Upper lobe of left lung (tissue), 6 donors: Measurements from ENCODE around the gene MTFR1L. TPM values are rescaled to one million over a fixed set of nuclear protein-coding genes. Genes with fewer than 3 reads are reported as not detected.
A peak's percentile ranks its signal among the peaks of the same experiment; 100 is the strongest.

Experiments used
- ATAC-seq, 2 donors: fragments of 200-7000 bp; cut with Tn5 transposase; one replicate each; pipeline ENCODE4 v1.9.1; 2022; ENCODE audit warnings: mild to moderate bottlenecking in 2 of 2, moderate library complexity in 2 of 2; ENCODE audit not compliant: low FRiP score in 2 of 2
- DNase-seq, 2 donors: peaks; one replicate each; pipeline ENCODE4 v3.0.0-alpha.2; 2019 to 2020
- H3K27ac ChIP-seq, 4 donors: fragments of 200-600 bp; sonication (generic); one replicate each; pipeline ENCODE4 v1.5.1; 2016 to 2019
- H3K27me3 ChIP-seq, 4 donors: fragments of 200-600 bp; sonication (generic); one replicate each; pipeline ENCODE4 v1.5.1; 2017 to 2019
- H3K36me3 ChIP-seq, 4 donors: fragments of 200-600 bp; sonication (generic); one replicate each; pipeline ENCODE4 v1.5.1; 2016 to 2019
- H3K4me1 ChIP-seq, 4 donors: fragments of 200-600 bp; sonication (generic); one replicate each; pipeline ENCODE4 v1.5.1; 2018 to 2019
- H3K4me3 ChIP-seq, 4 donors: fragments of 200-600 bp; sonication (generic); one replicate each; pipeline ENCODE4 v1.5.1; 2017 to 2019; ENCODE audit warnings: mild to moderate bottlenecking in 2 of 4, moderate library complexity in 1 of 4
- H3K9me3 ChIP-seq, 4 donors: fragments of 200-600 bp; sonication (generic); one replicate each; pipeline ENCODE4 v1.5.1; 2018 to 2019
- CTCF ChIP-seq, 6 experiments: fragments of 450-650 bp in 4 of 6; fragments of 200-600 bp in 2 of 6; sonication (generic) in 2 of 6; IDR thresholded peaks; one replicate each; pipeline ENCODE4 v1.5.1; 2016 to 2019; ENCODE audit warnings: antibody characterized with exemption in 6 of 6
- EP300 ChIP-seq, 4 donors: sonication (generic); formaldehyde crosslinking; IDR thresholded peaks; one replicate each; pipeline ENCODE4 v1.5.1; 2017; ENCODE audit warnings: antibody characterized with exemption in 4 of 4, control low read depth in 2 of 4
- POLR2A ChIP-seq, 4 donors: fragments of 450-650 bp; IDR thresholded peaks; one replicate each; pipeline ENCODE4 v1.5.1; 2016 to 2017; ENCODE audit warnings: antibody characterized with exemption in 4 of 4, mild to moderate bottlenecking in 2 of 4
- POLR2AphosphoS5 ChIP-seq, 2 donors: sonication (generic); formaldehyde crosslinking; IDR thresholded peaks; one replicate each; pipeline ENCODE4 v1.5.1; 2017; ENCODE audit warnings: antibody characterized with exemption in 2 of 2
- WGBS, 2 donors: methylation state at CpG; one replicate each; pipeline ENCODE4 v1.1.5; 2017 to 2018; 5-methylcytosine and 5-hydroxymethylcytosine counted together
- small RNA-seq, 4 donors: library from RNA; depleted of rRNA; stranded (forward); fragments of <200 nt; gene quantifications; one replicate each; pipeline ENCODE3, GENCODE V24; 2016
- total RNA-seq, 6 donors: library from RNA; depleted of rRNA in 4 of 6; stranded (reverse); fragments of >200 nt in 4 of 6; gene quantifications; one replicate each; pipeline versions ENCODE4 v1.1.0 to v1.2.1, GENCODE V29; 2016 to 2021
- donor health status: DM: no; HTN: no; CAD: no; lungs with moderate emphysema.
- donor health status: DM: no; HTN: yes; CAD: no; lungs with severe emphysema.

MTFR1L gene
- total RNA-seq, 6 donors from 2014 or later, result 43.2 to 80.7 (median 53.6) TPM

GRCh38 chr1:25878690-25879089 lies 58.9 kb downstream of the MTFR1L start:
- Histone ChIP-seq H3K4me3 (no peak overlapping the region), H3K4me1 (peaks cover 9 to 24% (median 19%) of the 10 kb centered on the region in 4 donors), H3K9me3 (no peaks in the 10 kb centered on the region), H3K27me3 (no peaks in the 10 kb centered on the region), H3K27ac (no peak overlapping the region), H3K36me3 (no peaks in the 10 kb centered on the region)
- no peak for TF ChIP-seq EP300 (IDR thresholded peaks at IDR 0.05)
- no peak for TF ChIP-seq POLR2A (IDR thresholded peaks at IDR 0.05)
- TF ChIP-seq CTCF (IDR thresholded peaks at IDR 0.05), result no peak
- TF ChIP-seq POLR2AphosphoS5 (IDR thresholded peaks at IDR 0.05), result no peak
- no peak for DNase-seq
- WGBS, 2 donors, result 85 to 89% methylated on average over 5 of the region's 5 CpGs
- ATAC-seq, result no peak

GRCh38 chr1:25879675-25880074 lies 59.9 kb downstream of the MTFR1L start:
- no peak for TF ChIP-seq EP300 (IDR thresholded peaks at IDR 0.05)
- no peak for TF ChIP-seq POLR2A (IDR thresholded peaks at IDR 0.05)
- no peak for TF ChIP-seq POLR2AphosphoS5 (IDR thresholded peaks at IDR 0.05)
- no peak for TF ChIP-seq CTCF (IDR thresholded peaks at IDR 0.05)
- DNase-seq (no peak), ATAC-seq (no peak)
- no peak overlapping the region for H3K27ac ChIP-seq
- 50 to 78% methylated on average over 1 to 2 of the region's 2 CpGs for WGBS, 2 donors
- no peaks in the 10 kb centered on the region for H3K36me3 ChIP-seq
- H3K4me1 ChIP-seq, result peaks cover 3 to 19% (median 12%) of the 10 kb centered on the region in 4 donors
- H3K27me3 ChIP-seq, result no peaks in the 10 kb centered on the region
- no peaks in the 10 kb centered on the region for H3K9me3 ChIP-seq
- no peak overlapping the region for H3K4me3 ChIP-seq

- H3K4me1 ChIP-seq, result peaks cover 0 to 11% (median 8%) of the 10 kb centered on the region in 4 donors
- no peak for TF ChIP-seq POLR2AphosphoS5 (IDR thresholded peaks at IDR 0.05)
- TF ChIP-seq EP300 (IDR thresholded peaks at IDR 0.05), result no peak
- TF ChIP-seq CTCF (IDR thresholded peaks at IDR 0.05), result no peak
- no peak for TF ChIP-seq POLR2A (IDR thresholded peaks at IDR 0.05)
- no peak overlapping the region for H3K4me3 ChIP-seq
- H3K27ac ChIP-seq, result no peak overlapping the region
- no peaks in the 10 kb centered on the region for H3K36me3 ChIP-seq
- 96 to 98% methylated on average over 5 of the region's 5 CpGs for WGBS, 2 donors
- H3K9me3 ChIP-seq, result no peaks in the 10 kb centered on the region
- no peak for DNase-seq
- ATAC-seq, result no peak
- no peaks in the 10 kb centered on the region for H3K27me3 ChIP-seq
Measured at GRCh38 chr1:25880518-25880917, 60.8 kb downstream of the MTFR1L start.

- no peaks in the 10 kb centered on the region for H3K27me3 ChIP-seq
- H3K27ac ChIP-seq, result no peak overlapping the region
- WGBS, 2 donors, result 87 to 100% methylated on average over 5 to 11 of the region's 11 CpGs
- H3K36me3 ChIP-seq, result no peaks in the 10 kb centered on the region
- H3K4me1 ChIP-seq, result peaks cover 0 to 4% (median 3%) of the 10 kb centered on the region in 4 donors
- DNase-seq, result no peak
- H3K4me3 ChIP-seq, result no peak overlapping the region
- no peaks in the 10 kb centered on the region for H3K9me3 ChIP-seq
- no peak for TF ChIP-seq CTCF (IDR thresholded peaks at IDR 0.05)
- ATAC-seq, result peak in 1 of 2 donors; percentile 10
Measured at GRCh38 chr1:25881266-25881665, 61.5 kb downstream of the MTFR1L start.

Small RNA genes lying within 50 kb of the gene (small RNA-seq; reads per million reads assigned to genes)
- gene RF00019, result 0 reads per million in 4 donors

Other genes with a start within 250 kb of the MTFR1L start
- gene MAN1C1, start 203.2 kb upstream of the MTFR1L start, total RNA-seq, result 10 to 100 TPM in 4 of 6 donors, 1 to 10 TPM in 2; 5.3 to 32.5 (median 16.2) TPM
- 10 to 100 TPM; 22.0 to 91.1 (median 60.5) TPM for gene SELENON, start 19.8 kb upstream of the MTFR1L start, total RNA-seq
- gene AUNIP, start 39.5 kb downstream of the MTFR1L start, total RNA-seq, result 1 to 10 TPM in 1 of 6 donors, under 1 TPM in 2, not detected in 3; 0.43 to 1.1 (median 0.74) TPM
- gene PAQR7, start 55.8 kb downstream of the MTFR1L start, total RNA-seq, result 1 to 10 TPM; 1.9 to 9.6 (median 7.0) TPM
- 100 to 1,000 TPM in 1 of 6 donors, 10 to 100 TPM in 5; 38.3 to 103 (median 52.2) TPM for gene STMN1, start 86.5 kb downstream of the MTFR1L start, total RNA-seq
- gene PAFAH2, start 178.1 kb downstream of the MTFR1L start, total RNA-seq, result 10 to 100 TPM; 12.6 to 20.1 (median 15.1) TPM
- gene EXTL1, start 201.8 kb downstream of the MTFR1L start, total RNA-seq, result under 1 TPM in 3 of 6 donors, not detected in 3; under 0.01 to 0.24 (median 0.20) TPM
- under 1 TPM in 3 of 6 donors, not detected in 3; 0.09 to 0.27 (median 0.15) TPM for gene SLC30A2, start 226.2 kb downstream of the MTFR1L start, total RNA-seq
- under 1 TPM in 3 of 6 donors, not detected in 3; 0.26 to 0.61 (median 0.34) TPM for gene TRIM63, start 247.7 kb downstream of the MTFR1L start, total RNA-seq